K562 (cell line): Measurements from ENCODE around the gene CEP131. TPM values are rescaled to one million over a fixed set of nuclear protein-coding genes. Genes with fewer than 3 reads are reported as not detected.

ENCODE experiments used
- ATAC-seq: fragments of 200-7000 bp; cut with Tn5 transposase; 3 replicates; pipeline ENCODE4 v1.9.1; 2020; ENCODE audit warnings: moderate library complexity
- BruUV-seq: library from RNA; stranded (reverse); fragments of 400-500 nt; replicated peaks from 2 replicates; lab custom pipeline; 2021; lab: Mats Ljungman, UMichigan
- CTCF ChIA-PET: fragments of 300-600 bp; formaldehyde crosslinking; extraction: SDS; loops from one replicate; lab custom pipeline; 2021; ENCODE audit warnings: low intra/inter-chr PET ratio; lab: Yijun Ruan, JAX
- POLR2A ChIA-PET: fragments of 300-600, 350-650 bp; sonication (Branson Sonifier 250); formaldehyde crosslinking; extraction: SDS; loops from one replicate; lab custom pipeline; 2021; ENCODE audit warnings: antibody characterized with exemption, inconsistent platforms; lab: Yijun Ruan, JAX
- DNase-seq, 4 experiments: peaks; one replicate each; pipeline versions ENCODE4 v3.0.0 to v3.0.0-alpha.2; 2011 to 2018; ENCODE audit warnings: low spot score in 3 of 4, mixed read lengths in 3 of 4; ENCODE audit errors: extremely low read depth in 1 of 4
- FAIRE-seq: peaks from 2 replicates; lab custom pipeline; 2011; peaks lifted over from hg19 to GRCh38; lab: Jason Lieb, UNC
- H2AFZ ChIP-seq: 2 replicates; pipeline ENCODE4 v1.6.0; 2011; ENCODE audit warnings: low read depth, low read length, control low read depth, inconsistent platforms
- H3K27ac ChIP-seq: fragments of 200-600 bp; 3 replicates; pipeline ENCODE4 v1.8.0; 2011; ENCODE audit warnings: low read depth, mild to moderate bottlenecking, control low read depth, inconsistent platforms, low read length, moderate library complexity, mixed read lengths; ENCODE audit errors: extremely low read depth
- H3K27me3 ChIP-seq, 2 experiments: fragments of 300-600 bp in 1 of 2; 2 replicates in 1 of 2; 3 replicates in 1 of 2; pipeline versions ENCODE4 v1.6.0 to v1.8.0; 2011; ENCODE audit warnings: inconsistent platforms in 2 of 2, low read length in 2 of 2, mild to moderate bottlenecking in 1 of 2, mixed read lengths in 1 of 2, moderate library complexity in 1 of 2; ENCODE audit not compliant: control insufficient read depth in 2 of 2, insufficient read depth in 2 of 2
- H3K36me3 ChIP-seq: fragments of 300-600 bp; 3 replicates; pipeline ENCODE4 v1.8.0; 2011; ENCODE audit warnings: mild to moderate bottlenecking, low read length, inconsistent platforms; ENCODE audit not compliant: control insufficient read depth, insufficient read depth
- H3K4me1 ChIP-seq, 2 experiments: fragments of 200-600 bp in 1 of 2; replicated peaks in 1 of 2; 2 replicates in 1 of 2; 3 replicates in 1 of 2; pipeline versions ENCODE4 v1.5.1 to v1.8.0; 2011; ENCODE audit warnings: inconsistent platforms in 2 of 2, low read length in 2 of 2, mild to moderate bottlenecking in 1 of 2, mixed read lengths in 1 of 2, moderate library complexity in 1 of 2; ENCODE audit not compliant: control insufficient read depth in 2 of 2, insufficient read depth in 2 of 2
- H3K4me2 ChIP-seq: 2 replicates; pipeline ENCODE4 v1.6.1; 2011; ENCODE audit warnings: low read length, control low read depth, inconsistent platforms, mixed read lengths; ENCODE audit not compliant: insufficient read depth
- H3K4me3 ChIP-seq: fragments of 200-600 bp; sonication (generic), shearing (Covaris generic); 2 replicates; pipeline ENCODE4 v1.5.1; 2016; ENCODE audit warnings: control low read depth, inconsistent platforms
- H3K79me2 ChIP-seq: fragments of 200-600 bp; 3 replicates; pipeline ENCODE4 v1.8.0; 2011; ENCODE audit warnings: low read length, inconsistent platforms; ENCODE audit not compliant: control insufficient read depth, insufficient read depth
- H3K9ac ChIP-seq, 2 experiments: 2 replicates each; pipeline versions ENCODE4 v1.6.0 to v1.6.1; 2011; ENCODE audit warnings: low read depth in 2 of 2, low read length in 2 of 2, control low read depth in 1 of 2, inconsistent platforms in 1 of 2, mild to moderate bottlenecking in 1 of 2, mixed read lengths in 1 of 2; ENCODE audit not compliant: insufficient read depth in 1 of 2
- H3K9me1 ChIP-seq: one replicate; pipeline ENCODE4 v1.6.0; 2011; ENCODE audit warnings: inconsistent platforms, mild to moderate bottlenecking, low read length, moderate library complexity; ENCODE audit not compliant: control insufficient read depth, insufficient read depth
- H3K9me3 ChIP-seq: replicated peaks from 2 replicates; pipeline ENCODE4 v1.5.1; 2011; ENCODE audit warnings: low read depth, low read length, inconsistent platforms; ENCODE audit not compliant: control insufficient read depth, insufficient read depth
- H4K20me1 ChIP-seq: replicated peaks from 2 replicates; pipeline ENCODE4 v1.6.1; 2011; ENCODE audit warnings: low read length, inconsistent platforms, mixed read lengths; ENCODE audit not compliant: control insufficient read depth, insufficient read depth
- CBX2 ChIP-seq: fragments of 200-600 bp; sonication (generic); IDR thresholded peaks from one replicate; pipeline ENCODE4 v1.6.1; 2012; ENCODE audit warnings: mild to moderate bottlenecking, low read length, inconsistent platforms; ENCODE audit not compliant: insufficient read depth, poor library complexity, severe bottlenecking
- CCAR2 ChIP-seq: fragments of 200-400 bp; formaldehyde crosslinking; IDR thresholded peaks from 2 replicates; pipeline ENCODE4 v1.6.1; 2017; ENCODE audit warnings: mild to moderate bottlenecking, low read depth, low read length
- E2F3 ChIP-seq: fragments of 250-450 bp; sonication (Bioruptor Pico); IDR thresholded peaks from 2 replicates; pipeline ENCODE4 v1.4.0; 2020; ENCODE audit warnings: mild to moderate bottlenecking
- GTF2E2 ChIP-seq: fragments of 200-800 bp; sonication (Bioruptor generic); IDR thresholded peaks from 2 replicates; pipeline ENCODE4 v1.6.1; 2016; ENCODE audit warnings: missing genetic modification characterization, missing compliant biosample characterization
- HBP1 ChIP-seq: fragments of 450-650 bp; formaldehyde crosslinking; IDR thresholded peaks from 2 replicates; pipeline ENCODE4 v1.4.0; 2022; ENCODE audit warnings: missing genetic modification characterization
- MECOM ChIP-seq: fragments of 250-450 bp; sonication (Bioruptor Pico); IDR thresholded peaks from 2 replicates; pipeline ENCODE4 v1.8.0; 2022; ENCODE audit warnings: inconsistent platforms
- MIER1 ChIP-seq: fragments of 450-650 bp; IDR thresholded peaks from 2 replicates; pipeline ENCODE4 v1.6.1; 2016; ENCODE audit warnings: antibody characterized with exemption, mild to moderate bottlenecking, low read depth
- SMC3 ChIP-seq: conservative IDR thresholded peaks from 2 replicates; pipeline ENCODE4 v1.6.1; 2011; ENCODE audit warnings: low read depth, low read length, improper control_type of control experiment; ENCODE audit not compliant: insufficient read depth
- ZBTB11 ChIP-seq, 3 experiments: fragments of 200-800 bp in 1 of 3; fragments of 250-450 bp in 1 of 3; fragments of 450-650 bp in 1 of 3; sonication (Bioruptor Pico) in 1 of 3; sonication (Bioruptor generic) in 1 of 3; formaldehyde crosslinking in 1 of 3; IDR thresholded peaks; 2 replicates each; pipeline versions ENCODE4 v1.6.1 to v1.8.0; 2016 to 2022; ENCODE audit warnings: mild to moderate bottlenecking in 2 of 3, missing genetic modification characterization in 2 of 3, missing compliant biosample characterization in 1 of 3, moderate library complexity in 1 of 3
- ZNF239 ChIP-seq: fragments of 250-450 bp; sonication (Bioruptor Pico); IDR thresholded peaks from 2 replicates; pipeline ENCODE4 v1.4.0; 2020; ENCODE audit warnings: mild to moderate bottlenecking
- ZNF699 ChIP-seq: fragments of 250-450 bp; sonication (Bioruptor Pico); IDR thresholded peaks from 2 replicates; pipeline ENCODE4 v1.8.0; 2021; ENCODE audit warnings: mild to moderate bottlenecking, moderate library complexity; ENCODE audit not compliant: insufficient replicate concordance
- WGBS: fragments of 100-300 bp; shearing (Covaris generic); methylation state at CpG from one replicate; pipeline ENCODE4 v1.1.6; 2016; ENCODE audit warnings: low coverage, mixed read lengths; ENCODE audit not compliant: insufficient coverage; ENCODE audit errors: missing lambda C conversion rate; 5-methylcytosine and 5-hydroxymethylcytosine counted together
- in situ Hi-C: fragments of 300-500 bp; cut with MboI; formaldehyde crosslinking; loops from 4 replicates; pipeline ENCODE4 v1.15.0; 2018; ENCODE audit warnings: inconsistent platforms, mixed read lengths
- intact Hi-C: fragments of 100-400 bp; cut with micrococcal nuclease; formaldehyde crosslinking; loops from 2 replicates; pipeline ENCODE4 v1.14.2; 2022
- polyA plus RNA-seq, 8 experiments: library from polyadenylated mRNA; depleted of rRNA in 4 of 8; stranded (reverse) in 5 of 8; unstranded in 3 of 8; fragments of >200 nt; fragmentation: Nextera tagmentation in 2 of 8; fragmentation: Illumina TruSeq in 1 of 8; extraction: Ambion mirVana in 2 of 8; extraction: Trizol in 1 of 8; gene quantifications; 2 replicates each; pipeline versions ENCODE4 v1.2.1 to v1.2.3, GENCODE V29; 2011 to 2014; ENCODE audit warnings: inconsistent platforms in 1 of 8, missing spikeins in 1 of 8
- total RNA-seq, 7 experiments: library from RNA; depleted of rRNA in 6 of 7; stranded (reverse); fragments of >200 nt in 6 of 7; fragmentation: Illumina TruSeq in 2 of 7; extraction: Trizol in 2 of 7; gene quantifications; 2 replicates each; pipeline versions ENCODE4 v1.2.1 to v1.2.3, GENCODE V29; 2011 to 2021; ENCODE audit warnings: low replicate concordance in 1 of 7
- TF ChIP-seq, protein P1 (sequence below), 2 experiments: fragments of 450-650 bp; IDR thresholded peaks; 2 replicates each; pipeline ENCODE4 v1.6.1; 2018; ENCODE audit warnings: mild to moderate bottlenecking in 2 of 2, low read depth in 1 of 2; ENCODE audit not compliant: partially characterized antibody in 2 of 2
- TF ChIP-seq, protein P2 (sequence below): sonication (generic); formaldehyde crosslinking; IDR thresholded peaks from 2 replicates; pipeline ENCODE4 v1.9.0; 2022; ENCODE audit warnings: mild to moderate bottlenecking, missing genetic modification reagents

Gene CEP131
- total and polyA plus RNA-seq, 9 of the 15 experiments (the other 6 are each of a cell fraction or from before 2014, with no cell fraction given), result 0.24 to 21.2 (median 2.3) TPM

- Histone ChIP-seq H3K36me3 (no peaks in the 10 kb centered on the region), H3K9me3 (no peaks in the 10 kb centered on the region; the same call in none of the 2 replicates), H3K79me2 (no peaks in the 10 kb centered on the region), H3K9ac (peak overlapping the region in 1 of 2 experiments; percentile 32; a peak in 1 of 4 replicates), H3K27me3 (peaks cover 15 to 64% of the 10 kb centered on the region in 2 experiments; a peak in 3 of 5 replicates), H3K4me3 (no peak overlapping the region), H3K4me2 (no peak overlapping the region), H4K20me1 (peaks cover 5% of the 10 kb centered on the region; the same call in 1 of the 2 replicates), H3K4me1 (peaks cover 0 to 45% of the 10 kb centered on the region in 2 experiments; a peak in 3 of 5 replicates), H3K9me1 (no peaks in the 10 kb centered on the region), H3K27ac (no peak overlapping the region), H2AFZ (no peak overlapping the region)
- in situ Hi-C loops (no loop called here), intact Hi-C loops (no loop called here)
- FAIRE-seq (no peak), DNase-seq (no peak), ATAC-seq (no peak)
- CTCF ChIA-PET, result no interaction called here
- POLR2A ChIA-PET, result no interaction called here
- BruUV-seq, result no TSS peak
- WGBS, result 3% methylated on average over 7 of the region's 7 CpGs
- no peak for TF ChIP-seq ZNF699 (CRISPR knock-in tag)
- no peak for TF ChIP-seq GTF2E2 (tag)
- TF ChIP-seq, protein P1, sequence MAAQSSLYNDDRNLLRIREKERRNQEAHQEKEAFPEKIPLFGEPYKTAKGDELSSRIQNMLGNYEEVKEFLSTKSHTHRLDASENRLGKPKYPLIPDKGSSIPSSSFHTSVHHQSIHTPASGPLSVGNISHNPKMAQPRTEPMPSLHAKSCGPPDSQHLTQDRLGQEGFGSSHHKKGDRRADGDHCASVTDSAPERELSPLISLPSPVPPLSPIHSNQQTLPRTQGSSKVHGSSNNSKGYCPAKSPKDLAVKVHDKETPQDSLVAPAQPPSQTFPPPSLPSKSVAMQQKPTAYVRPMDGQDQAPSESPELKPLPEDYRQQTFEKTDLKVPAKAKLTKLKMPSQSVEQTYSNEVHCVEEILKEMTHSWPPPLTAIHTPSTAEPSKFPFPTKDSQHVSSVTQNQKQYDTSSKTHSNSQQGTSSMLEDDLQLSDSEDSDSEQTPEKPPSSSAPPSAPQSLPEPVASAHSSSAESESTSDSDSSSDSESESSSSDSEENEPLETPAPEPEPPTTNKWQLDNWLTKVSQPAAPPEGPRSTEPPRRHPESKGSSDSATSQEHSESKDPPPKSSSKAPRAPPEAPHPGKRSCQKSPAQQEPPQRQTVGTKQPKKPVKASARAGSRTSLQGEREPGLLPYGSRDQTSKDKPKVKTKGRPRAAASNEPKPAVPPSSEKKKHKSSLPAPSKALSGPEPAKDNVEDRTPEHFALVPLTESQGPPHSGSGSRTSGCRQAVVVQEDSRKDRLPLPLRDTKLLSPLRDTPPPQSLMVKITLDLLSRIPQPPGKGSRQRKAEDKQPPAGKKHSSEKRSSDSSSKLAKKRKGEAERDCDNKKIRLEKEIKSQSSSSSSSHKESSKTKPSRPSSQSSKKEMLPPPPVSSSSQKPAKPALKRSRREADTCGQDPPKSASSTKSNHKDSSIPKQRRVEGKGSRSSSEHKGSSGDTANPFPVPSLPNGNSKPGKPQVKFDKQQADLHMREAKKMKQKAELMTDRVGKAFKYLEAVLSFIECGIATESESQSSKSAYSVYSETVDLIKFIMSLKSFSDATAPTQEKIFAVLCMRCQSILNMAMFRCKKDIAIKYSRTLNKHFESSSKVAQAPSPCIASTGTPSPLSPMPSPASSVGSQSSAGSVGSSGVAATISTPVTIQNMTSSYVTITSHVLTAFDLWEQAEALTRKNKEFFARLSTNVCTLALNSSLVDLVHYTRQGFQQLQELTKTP (IDR thresholded peaks at IDR 0.05; ENCODE audit: low read depth in 1 of 2, partially characterized antibody in 2 of 2), result no peak
- TF ChIP-seq ZBTB11 (CRISPR knock-in tag; IDR thresholded peaks at IDR 0.05), result no peak
- TF ChIP-seq ZNF239 (CRISPR knock-in tag), result no peak
- no peak for TF ChIP-seq MECOM (CRISPR knock-in tag)
- TF ChIP-seq SMC3, result no peak
- no peak for TF ChIP-seq CCAR2
- TF ChIP-seq HBP1, result no peak
- TF ChIP-seq E2F3, result no peak
- no peak for TF ChIP-seq CBX2
- no peak for TF ChIP-seq MIER1
- TF ChIP-seq, protein P2, sequence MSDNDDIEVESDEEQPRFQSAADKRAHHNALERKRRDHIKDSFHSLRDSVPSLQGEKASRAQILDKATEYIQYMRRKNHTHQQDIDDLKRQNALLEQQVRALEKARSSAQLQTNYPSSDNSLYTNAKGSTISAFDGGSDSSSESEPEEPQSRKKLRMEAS (CRISPR knock-in tag), result no peak
Measured at GRCh38 chr17:81167638-81168037, 55.1 kb downstream of the CEP131 start.
